NOMO-1 treated with DMSO at 0.1 percent for 48 hours (cell line): ENCODE results near the gene MOK.
"Not testable (repeated sequence)": the region's sequence is repeated elsewhere in the genome, so short reads cannot be mapped to it uniquely, and the experiment has no call there.

Experiments used
- DNase-seq: peaks from one replicate; lab custom pipeline; 2025; ENCODE audit not compliant: unreplicated experiment; lab: John Stamatoyannopoulos, UW

MOK gene, protein sequence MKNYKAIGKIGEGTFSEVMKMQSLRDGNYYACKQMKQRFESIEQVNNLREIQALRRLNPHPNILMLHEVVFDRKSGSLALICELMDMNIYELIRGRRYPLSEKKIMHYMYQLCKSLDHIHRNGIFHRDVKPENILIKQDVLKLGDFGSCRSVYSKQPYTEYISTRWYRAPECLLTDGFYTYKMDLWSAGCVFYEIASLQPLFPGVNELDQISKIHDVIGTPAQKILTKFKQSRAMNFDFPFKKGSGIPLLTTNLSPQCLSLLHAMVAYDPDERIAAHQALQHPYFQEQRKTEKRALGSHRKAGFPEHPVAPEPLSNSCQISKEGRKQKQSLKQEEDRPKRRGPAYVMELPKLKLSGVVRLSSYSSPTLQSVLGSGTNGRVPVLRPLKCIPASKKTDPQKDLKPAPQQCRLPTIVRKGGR

DNA sequence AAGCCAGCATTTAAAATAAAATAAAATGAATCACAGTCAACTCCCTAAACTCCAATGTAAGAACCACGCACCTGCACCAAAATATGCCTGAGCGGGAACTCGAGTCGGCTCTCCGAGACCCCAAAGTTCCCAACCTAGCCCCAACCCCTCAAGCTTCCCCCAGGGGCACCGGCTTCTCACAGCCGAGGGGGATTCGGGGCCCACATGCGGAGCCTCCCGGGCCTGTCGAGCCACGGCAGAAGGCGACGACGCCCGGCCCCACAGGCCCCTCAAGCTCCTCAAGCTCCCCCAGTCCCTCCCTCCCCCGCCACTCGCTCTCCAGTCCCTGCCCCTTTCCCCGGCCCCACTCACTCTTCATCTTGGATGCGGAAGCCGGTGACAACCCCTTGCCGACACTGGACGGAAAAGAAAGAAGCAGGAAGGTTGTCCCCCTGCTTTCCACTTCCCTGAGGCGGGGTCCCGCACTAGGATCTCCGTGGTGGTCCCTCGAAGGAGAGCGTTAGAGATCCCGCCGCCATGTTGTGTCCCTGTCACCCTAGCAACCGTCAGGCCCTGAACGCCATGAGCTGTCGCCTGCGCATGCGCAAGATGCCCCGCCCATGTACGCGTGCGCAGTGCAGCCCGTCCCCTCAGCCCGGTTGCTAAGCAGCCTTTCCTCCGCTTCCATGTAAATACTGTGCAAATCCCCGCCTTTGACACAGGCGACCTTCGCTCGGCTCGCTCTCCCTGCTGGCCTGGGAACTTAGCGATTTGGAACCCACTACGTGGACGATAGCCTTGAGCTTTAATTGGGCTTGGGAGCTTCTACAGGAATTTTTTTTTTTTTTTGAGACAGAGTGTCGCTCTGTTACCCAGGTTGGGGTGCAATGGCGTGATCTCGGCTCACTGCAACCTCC lies at the start of gene MOK:
TSS of gene MOK (minus strand) at position 554 of the 896 bp plus-strand sequence. CDS start at position 358, 196 bp downstream.
- peak; percentile 93 for DNase-seq

DNA sequence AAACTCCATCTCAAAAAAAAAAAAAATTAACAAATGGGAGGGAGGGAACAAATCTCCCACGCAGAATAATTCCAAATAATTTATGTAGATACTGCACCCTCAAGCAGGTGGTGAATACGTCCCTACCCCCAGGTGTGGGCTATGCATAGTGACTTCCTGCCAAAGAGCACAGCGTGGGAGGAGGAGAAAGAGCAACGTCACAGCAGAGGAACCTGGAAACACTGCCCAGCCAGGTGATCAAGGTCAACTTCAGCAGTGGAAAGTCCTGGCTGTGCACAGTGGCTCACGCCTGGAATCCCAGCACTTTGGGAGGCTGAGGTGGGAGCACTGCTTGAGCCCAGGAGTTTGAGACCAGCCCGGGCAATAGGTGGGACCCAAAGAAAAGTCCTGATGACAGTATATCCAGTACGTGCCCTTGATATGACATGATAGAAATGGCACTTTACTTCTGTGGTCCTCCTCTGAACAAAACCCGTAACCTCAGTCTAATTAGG lies 48.2 kb upstream of the MOK start:
- DNase-seq = no peak

GRCh38 chr14:102352213-102352612 lies 47.2 kb upstream of the MOK start:
- no peak for DNase-seq

DNA sequence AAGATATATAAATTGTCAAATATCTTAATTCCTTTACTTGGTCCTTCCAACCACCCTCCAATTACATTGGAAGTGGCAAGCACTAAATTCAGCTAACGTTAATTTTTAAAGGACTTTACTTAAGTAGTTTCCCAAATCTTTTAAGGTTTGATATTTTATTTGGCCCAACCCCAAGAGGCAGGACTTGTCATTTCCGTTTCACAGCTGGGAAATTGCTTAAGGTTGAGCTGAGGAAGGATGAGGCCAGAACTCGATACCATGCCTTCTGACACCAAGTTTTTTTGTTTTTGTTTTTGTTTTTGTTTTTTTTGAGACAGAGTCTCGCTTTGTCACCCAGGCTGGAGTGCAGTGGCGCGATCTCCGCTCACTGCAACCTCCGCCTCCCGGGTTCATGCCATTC lies 46.6 kb upstream of the MOK start:
- DNase-seq = not testable (repeated sequence)

- no peak for DNase-seq
These were observed 46.1 kb upstream of the MOK start for GRCh38 chr14:102351023-102351422.

GRCh38 chr14:102348376-102348775 lies 43.4 kb upstream of the MOK start:
- no peak for DNase-seq

DNA sequence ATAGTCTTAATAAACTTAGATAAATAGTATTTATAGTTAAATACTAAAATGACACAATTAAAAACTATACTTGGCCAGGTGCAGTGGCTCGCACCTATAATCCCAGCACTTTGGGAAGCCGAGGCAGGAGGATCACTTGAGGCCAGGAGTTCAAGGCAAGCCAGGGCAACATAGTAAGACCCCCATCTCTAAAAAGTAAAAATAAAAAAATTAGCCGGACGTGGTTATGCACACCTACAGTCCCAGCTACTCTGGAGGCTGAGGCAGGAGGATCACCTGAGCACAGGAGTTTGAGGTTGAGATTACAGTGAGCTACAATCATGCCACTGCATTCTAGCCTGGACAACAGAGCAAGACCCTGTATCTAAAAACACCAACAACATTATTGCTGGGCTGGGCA lies 41.7 kb upstream of the MOK start:
- no peak for DNase-seq

GRCh38 chr14:102345232-102345631 lies 40.3 kb upstream of the MOK start:
- no peak for DNase-seq

- no peak for DNase-seq
These were observed 39.5 kb upstream of the MOK start for GRCh38 chr14:102344485-102344884.

GRCh38 chr14:102344084-102344483 lies 39.1 kb upstream of the MOK start:
- no peak for DNase-seq

- DNase-seq = no peak
These were observed 37.3 kb upstream of the MOK start for GRCh38 chr14:102342238-102342637.

GRCh38 chr14:102341566-102341965 lies 36.6 kb upstream of the MOK start:
- no peak for DNase-seq

DNA sequence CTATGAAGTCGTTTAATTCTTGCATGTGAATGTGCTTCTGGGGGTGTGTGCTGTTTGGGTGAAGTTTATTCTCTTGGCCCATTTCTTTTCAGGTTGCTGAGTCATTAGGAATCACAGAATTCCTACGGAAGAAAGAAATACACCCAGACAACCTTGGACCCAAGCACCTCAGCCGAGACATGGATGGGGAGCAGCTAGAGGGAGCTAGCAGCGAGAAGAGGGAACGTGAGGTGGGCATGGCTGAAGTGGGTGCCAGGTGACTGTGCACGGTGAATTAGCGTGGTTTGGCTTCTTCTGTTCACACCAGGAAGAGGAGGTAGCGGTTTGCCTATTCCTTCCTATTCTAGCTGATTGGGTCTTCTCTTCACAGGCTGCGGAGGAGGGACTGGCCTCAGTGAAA lies 33.8 kb upstream of the MOK start:
- no peak for DNase-seq

DNA sequence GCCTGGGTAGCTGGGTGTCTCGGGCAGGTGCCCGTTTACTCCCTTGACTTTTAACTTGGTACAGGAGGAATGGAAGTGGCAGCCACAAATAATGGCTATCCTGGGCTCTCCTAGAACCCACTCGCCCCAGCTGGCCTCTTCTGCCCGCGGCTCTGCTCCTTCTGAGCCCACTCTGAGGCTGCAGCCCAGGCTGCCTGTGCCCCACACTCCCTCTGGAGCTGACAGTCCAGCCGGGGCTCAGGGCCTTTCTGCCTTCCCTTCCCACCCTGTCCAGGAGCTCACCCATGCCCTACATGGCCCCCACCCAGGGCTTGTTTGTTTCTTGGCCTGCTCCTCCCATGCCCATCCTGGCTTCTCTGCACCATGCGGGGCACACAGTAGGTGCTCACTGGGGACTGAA lies 30.2 kb upstream of the MOK start:
- DNase-seq = no peak

DNA sequence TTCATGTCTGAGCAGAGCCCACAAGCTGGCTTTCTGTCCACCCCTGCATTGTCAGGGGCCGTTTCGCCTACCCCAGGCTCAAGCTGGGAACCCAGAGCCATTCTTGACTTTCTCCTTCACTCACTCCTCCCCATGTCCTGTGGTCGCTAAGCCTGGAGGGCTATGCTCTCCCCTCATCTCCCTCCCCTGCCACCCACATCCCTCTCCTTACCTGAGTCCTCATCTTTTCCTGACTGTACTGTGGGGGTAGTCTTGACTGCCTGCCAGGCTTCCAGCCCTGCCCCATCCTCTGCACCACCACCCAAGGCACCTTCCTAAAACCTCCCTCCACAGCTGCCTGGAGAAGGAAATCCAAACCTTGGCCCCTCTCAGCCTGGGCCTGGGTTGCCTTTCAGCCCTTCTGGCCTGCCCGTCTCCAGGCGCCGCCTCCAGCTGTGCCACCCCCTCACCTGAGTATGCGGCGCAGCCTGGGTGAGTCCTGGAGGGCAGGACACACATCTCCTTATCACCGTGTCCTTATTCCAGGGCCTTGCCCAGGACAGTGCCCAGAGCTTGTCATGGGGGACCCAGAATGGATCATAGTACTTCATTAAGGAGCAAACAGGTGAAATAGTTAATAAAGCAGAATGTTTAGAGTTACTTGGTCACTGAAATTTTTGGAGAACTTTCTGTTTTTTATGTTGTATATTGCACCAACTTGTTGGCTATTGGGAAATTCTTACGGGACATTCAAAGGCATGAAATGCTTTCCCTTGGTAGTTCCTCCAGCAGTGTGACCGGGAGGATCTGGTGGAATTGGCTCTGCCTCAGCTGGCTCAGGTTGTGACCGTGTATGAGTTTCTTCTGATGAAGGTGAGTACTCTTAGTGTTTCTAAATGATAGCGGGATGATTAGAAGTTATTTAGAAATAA lies 29.1 kb upstream of the MOK start:
- DNase-seq = no peak

- DNase-seq = no peak
These were observed 28.4 kb upstream of the MOK start for GRCh38 chr14:102333390-102333789.

DNA sequence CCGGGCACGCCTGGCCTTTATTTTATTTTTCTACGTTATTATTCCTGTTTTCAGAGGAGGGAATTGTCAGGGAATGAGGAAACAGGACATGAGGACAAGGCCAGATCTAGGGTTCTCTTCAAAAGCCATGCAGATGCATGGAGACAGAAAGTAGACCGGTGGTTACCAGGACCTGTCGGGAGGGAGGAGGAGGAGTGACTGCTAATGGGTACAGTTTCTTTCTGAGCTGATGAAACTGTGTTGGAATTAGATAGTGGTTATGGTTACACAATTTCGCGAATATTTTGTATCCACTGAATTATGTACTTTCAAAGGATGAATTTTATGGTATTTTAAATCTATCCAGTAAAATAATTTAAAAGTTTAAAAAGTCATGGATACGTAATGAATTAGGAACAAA lies 25.8 kb upstream of the MOK start:
- no peak for DNase-seq

GRCh38 chr14:102329381-102329780 lies 24.4 kb upstream of the MOK start:
- not testable (repeated sequence) for DNase-seq

DNA sequence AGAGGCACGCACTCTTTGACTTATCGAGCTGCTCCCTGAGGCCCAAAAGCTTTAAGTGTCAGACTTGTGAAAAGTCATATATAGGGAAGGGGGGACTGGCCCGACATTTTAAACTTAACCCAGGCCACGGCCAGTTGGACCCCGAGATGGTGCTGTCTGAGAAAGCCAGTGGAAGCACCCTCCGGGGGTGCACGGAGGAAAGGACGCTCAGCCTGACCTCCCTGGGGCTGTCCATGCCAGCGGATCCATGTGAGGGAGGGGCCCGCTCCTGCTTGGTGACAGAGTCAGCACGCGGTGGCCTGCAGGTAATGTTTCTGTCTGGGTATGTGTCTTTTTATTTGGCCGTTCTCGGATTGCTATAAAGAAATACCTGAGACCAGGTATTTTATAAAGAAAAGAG lies 21.6 kb upstream of the MOK start:
- DNase-seq = no peak

DNA sequence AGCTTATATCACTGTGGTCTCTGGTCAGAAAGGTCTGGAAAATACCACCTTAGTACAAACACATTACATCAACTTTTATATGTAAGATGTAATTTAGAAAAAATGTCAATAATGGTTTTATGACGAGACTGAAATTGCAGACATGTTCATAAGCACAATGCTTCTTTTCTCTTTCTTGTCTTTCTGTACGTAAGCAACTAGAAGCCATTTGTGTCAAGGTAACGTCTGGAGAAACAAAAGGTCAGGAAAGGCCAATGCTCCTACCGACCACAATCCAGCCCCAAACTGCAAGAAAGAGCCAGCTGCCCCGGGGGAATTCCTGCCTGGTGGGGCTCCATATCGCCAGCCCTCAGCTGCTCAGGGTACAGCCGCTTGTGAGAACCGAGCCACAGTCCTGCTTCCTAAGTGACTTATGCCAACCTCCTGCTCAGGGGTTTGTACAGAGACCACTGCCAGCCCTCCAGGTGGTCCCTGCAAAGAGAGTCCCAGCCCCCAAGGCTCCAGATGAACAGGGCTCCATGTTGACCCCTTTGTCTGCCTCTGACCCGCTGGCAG lies 20.9 kb upstream of the MOK start:
- DNase-seq = no peak

DNA sequence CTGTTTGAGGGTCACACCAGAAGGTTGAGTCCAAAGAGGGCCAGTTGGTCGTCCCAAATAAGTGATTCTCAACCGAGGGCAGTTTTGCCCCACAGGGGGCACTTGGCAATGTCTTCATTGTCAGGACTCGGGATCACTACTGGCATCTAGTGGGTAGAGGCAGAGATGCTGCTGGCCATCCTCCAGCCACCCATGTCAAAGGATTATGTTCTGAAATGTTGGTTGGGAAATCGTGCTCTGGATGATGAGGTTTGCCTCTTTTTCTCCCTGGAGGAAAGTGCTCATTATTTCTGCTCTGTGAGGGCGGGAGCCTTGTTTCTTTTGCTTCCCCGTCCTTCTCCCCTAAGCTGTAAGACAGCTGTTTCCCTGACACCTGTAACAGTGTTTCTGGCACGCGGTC lies 18.1 kb upstream of the MOK start:
- peak; percentile 22 for DNase-seq
